CD4-positive, alpha-beta T cell treated with Interleukin-1 beta for 1 hour (primary cell): Measurements from ENCODE around the gene NEURL1.
"Not testable (repeated sequence)": the region's sequence is repeated elsewhere in the genome, so short reads cannot be mapped to it uniquely, and the experiment has no call there.

ENCODE experiments used
- DNase-seq, 2 donors: peaks; one replicate each; pipeline ENCODE4 v3.0.0-alpha.2; 2020 to 2022

The NEURL1 gene

GRCh38 chr10:103493916-103494877 is 692 bp downstream of the NEURL1 start:
- DNase-seq: peak; percentile 9 to 21

- DNase-seq: no peak
Measured at GRCh38 chr10:103495321-103495720, 1.8 kb downstream of the NEURL1 start.

GRCh38 chr10:103497161-103497915 is 3.8 kb downstream of the NEURL1 start:
- no peak for DNase-seq

- DNase-seq: no peak
Measured at GRCh38 chr10:103498936-103499638, 5.6 kb downstream of the NEURL1 start.

- DNase-seq: no peak
Measured at GRCh38 chr10:103499881-103500280, 6.4 kb downstream of the NEURL1 start.

GRCh38 chr10:103500481-103500880 is 7.0 kb downstream of the NEURL1 start:
- DNase-seq: no peak

GRCh38 chr10:103501186-103501585 is 7.7 kb downstream of the NEURL1 start:
- DNase-seq: no peak

- DNase-seq: no peak
Measured at GRCh38 chr10:103502849-103503660, 9.6 kb downstream of the NEURL1 start.

GRCh38 chr10:103503777-103504176 is 10.3 kb downstream of the NEURL1 start:
- not testable (repeated sequence) for DNase-seq

- peak in 1 of 2 donors; percentile 33 for DNase-seq
Measured at GRCh38 chr10:103504181-103504783, 10.8 kb downstream of the NEURL1 start.

GRCh38 chr10:103506061-103506460 is 12.6 kb downstream of the NEURL1 start:
- DNase-seq: no peak

GRCh38 chr10:103507235-103508191 is 14.0 kb downstream of the NEURL1 start:
- no peak for DNase-seq

GRCh38 chr10:103510046-103510685 is 16.7 kb downstream of the NEURL1 start:
- no peak for DNase-seq

GRCh38 chr10:103510791-103511752 is 17.6 kb downstream of the NEURL1 start:
- DNase-seq: no peak

- no peak for DNase-seq
Measured at GRCh38 chr10:103512166-103512565, 18.7 kb downstream of the NEURL1 start.

GRCh38 chr10:103512591-103513379 is 19.3 kb downstream of the NEURL1 start:
- no peak for DNase-seq

GRCh38 chr10:103513380-103514060 is 20.0 kb downstream of the NEURL1 start:
- no peak for DNase-seq
